Measurements from ENCODE around the gene HDAC4.

DNA sequence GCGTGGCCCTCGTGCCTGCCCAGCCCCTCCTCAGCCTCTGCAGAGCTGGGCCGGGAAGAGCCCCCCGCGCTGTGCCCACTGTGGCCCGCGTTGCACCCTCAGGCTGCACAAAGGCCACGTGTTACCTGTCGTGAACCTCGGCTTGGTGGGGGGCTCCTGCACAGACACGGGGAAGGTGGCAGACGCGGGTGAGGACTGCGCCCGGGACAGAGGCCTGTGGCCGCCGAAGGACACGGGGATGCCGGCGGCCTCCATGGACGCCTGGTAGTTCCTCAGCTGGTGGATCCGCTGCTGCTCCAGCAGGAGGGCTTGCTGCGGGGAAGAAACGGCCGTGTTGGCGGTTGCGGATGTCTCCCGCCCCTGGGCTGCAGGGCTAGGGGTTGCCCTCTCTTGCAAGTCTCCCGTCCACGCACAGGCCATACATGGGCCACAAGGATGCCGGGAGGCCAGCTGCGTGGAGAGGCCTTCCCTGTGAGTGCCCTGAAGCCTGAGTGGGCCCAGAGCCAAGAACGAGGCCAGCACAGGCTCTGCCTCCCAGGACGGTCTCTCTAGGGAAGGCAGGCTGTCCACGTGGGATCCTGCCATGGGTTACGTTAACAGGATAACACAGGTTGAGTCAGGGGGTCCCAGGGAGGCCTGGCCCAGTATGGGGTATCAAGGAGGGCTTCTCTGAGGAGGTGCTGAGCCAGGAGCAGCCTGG lies 289.3 kb downstream of the HDAC4 start:
- TF ChIP-seq, protein P1, sequence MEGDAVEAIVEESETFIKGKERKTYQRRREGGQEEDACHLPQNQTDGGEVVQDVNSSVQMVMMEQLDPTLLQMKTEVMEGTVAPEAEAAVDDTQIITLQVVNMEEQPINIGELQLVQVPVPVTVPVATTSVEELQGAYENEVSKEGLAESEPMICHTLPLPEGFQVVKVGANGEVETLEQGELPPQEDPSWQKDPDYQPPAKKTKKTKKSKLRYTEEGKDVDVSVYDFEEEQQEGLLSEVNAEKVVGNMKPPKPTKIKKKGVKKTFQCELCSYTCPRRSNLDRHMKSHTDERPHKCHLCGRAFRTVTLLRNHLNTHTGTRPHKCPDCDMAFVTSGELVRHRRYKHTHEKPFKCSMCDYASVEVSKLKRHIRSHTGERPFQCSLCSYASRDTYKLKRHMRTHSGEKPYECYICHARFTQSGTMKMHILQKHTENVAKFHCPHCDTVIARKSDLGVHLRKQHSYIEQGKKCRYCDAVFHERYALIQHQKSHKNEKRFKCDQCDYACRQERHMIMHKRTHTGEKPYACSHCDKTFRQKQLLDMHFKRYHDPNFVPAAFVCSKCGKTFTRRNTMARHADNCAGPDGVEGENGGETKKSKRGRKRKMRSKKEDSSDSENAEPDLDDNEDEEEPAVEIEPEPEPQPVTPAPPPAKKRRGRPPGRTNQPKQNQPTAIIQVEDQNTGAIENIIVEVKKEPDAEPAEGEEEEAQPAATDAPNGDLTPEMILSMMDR (IDR thresholded peaks at IDR 0.05), result no peak
- TF ChIP-seq POLR2AphosphoS5 (IDR thresholded peaks at IDR 0.05), result no peak
- no peak for TF ChIP-seq EP300 (IDR thresholded peaks at IDR 0.05)
- no peak for TF ChIP-seq POLR2A (IDR thresholded peaks at IDR 0.05)

Data from stomach (tissue), 4 donors.